Measurements from ENCODE around the gene CNN2.

GRCh38 chr19:988081-988480, 38.3 kb upstream of the CNN2 start:
- no peak for TF ChIP-seq CTCF (IDR thresholded peaks at IDR 0.05)
- no peak for TF ChIP-seq POLR2A (IDR thresholded peaks at IDR 0.05)

Data from body of pancreas (tissue), 4 donors.